AG04449 (cell line): Measurements from ENCODE around the gene REELD1.

Experiments
- CTCF ChIA-PET: fragments of 350-600 bp; formaldehyde crosslinking; extraction: SDS; loops from one replicate; lab custom pipeline; 2021; ENCODE audit warnings: antibody characterized with exemption; lab: Yijun Ruan, JAX
- POLR2A ChIA-PET: fragments of 400-600, 350-600 bp; formaldehyde crosslinking; extraction: SDS; loops from one replicate; lab custom pipeline; 2020; ENCODE audit warnings: antibody characterized with exemption, inconsistent platforms; lab: Yijun Ruan, JAX
- DNase-seq: peaks from one replicate; pipeline ENCODE4 v3.0.0-alpha.2; 2010; ENCODE audit warnings: low read depth, low spot score
- H3K4me3 ChIP-seq: 2 replicates; pipeline ENCODE4 v1.5.1; 2011; ENCODE audit warnings: low read depth, mild to moderate bottlenecking, control low read depth, low read length
- CTCF ChIP-seq: IDR thresholded peaks from one replicate; pipeline ENCODE4 v1.5.1; 2011; ENCODE audit warnings: mild to moderate bottlenecking, moderate library complexity, low read length, control low read depth, inconsistent platforms; ENCODE audit not compliant: insufficient read depth; ENCODE audit errors: missing control alignments

The REELD1 gene

GRCh38 chr4:146273204-146273901 is 59.0 kb downstream of the REELD1 start:
- H3K4me3 ChIP-seq: no peak overlapping the region
- no peak for TF ChIP-seq CTCF
- CTCF ChIA-PET: no interaction called here
- POLR2A ChIA-PET: no interaction called here
- no peak for DNase-seq

DNA sequence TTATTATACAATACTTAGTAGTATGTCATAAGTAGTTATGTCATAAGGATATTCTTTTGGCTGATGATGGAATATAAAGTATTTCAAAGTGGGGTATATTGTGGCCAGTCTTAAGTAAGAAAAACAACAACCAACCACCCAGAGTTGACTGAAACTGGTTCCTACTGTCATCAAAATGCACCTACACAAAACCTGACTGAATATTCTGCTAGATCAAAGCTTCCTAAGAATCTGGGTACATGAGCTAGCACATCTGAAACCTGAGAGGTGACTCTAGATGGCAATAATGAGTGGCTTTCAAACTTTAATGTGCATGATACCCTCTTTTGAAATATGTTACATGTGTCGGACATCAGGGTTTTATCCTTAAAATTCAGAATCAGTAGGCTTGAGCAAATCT is 60.4 kb downstream of the REELD1 start:
- CTCF ChIA-PET: interaction anchor here (1.2 kb wide), 1 partner anchor 33 kb away, joined by 3 read pairs; no protein-coding TSS in a partner anchor
- POLR2A ChIA-PET: no interaction called here
- no peak overlapping the region for H3K4me3 ChIP-seq
- DNase-seq: no peak
- TF ChIP-seq CTCF: no peak

DNA sequence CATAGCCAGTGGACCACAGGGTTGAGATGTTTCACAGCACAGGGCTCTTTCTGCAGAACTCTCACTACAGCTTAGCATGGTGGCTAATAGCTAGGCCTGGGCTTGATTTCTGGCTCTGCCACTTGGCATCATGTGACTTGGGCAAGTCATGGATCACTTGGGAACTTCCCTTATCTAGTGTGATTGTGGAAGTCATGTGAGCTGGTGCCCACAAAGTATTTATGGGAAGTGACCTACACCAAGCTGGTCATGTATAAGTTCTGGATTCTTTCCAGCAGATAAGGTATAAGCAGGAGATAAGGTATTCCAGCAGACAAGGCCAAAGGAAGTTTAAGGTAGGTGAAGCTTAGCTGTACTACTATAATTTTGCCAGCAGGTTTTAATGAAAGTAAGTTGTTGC is 61.0 kb downstream of the REELD1 start:
- POLR2A ChIA-PET: no interaction called here
- no peak for DNase-seq
- CTCF ChIA-PET: interaction anchor here (1.2 kb wide), 1 partner anchor 33 kb away, joined by 3 read pairs; no protein-coding TSS in a partner anchor
- no peak overlapping the region for H3K4me3 ChIP-seq
- TF ChIP-seq CTCF: no peak

- ChIA-PET POLR2A (no interaction called here), CTCF (interaction anchor here (1.0 kb wide), 1 partner anchor 637 kb away, joined by 3 read pairs; no protein-coding TSS in a partner anchor)
- TF ChIP-seq CTCF: no peak
- no peak for DNase-seq
- no peak overlapping the region for H3K4me3 ChIP-seq
Observed at GRCh38 chr4:146278986-146279385, 64.6 kb downstream of the REELD1 start.
